HG03103 (cell line): ENCODE measurements around the gene PSMC1.

Experiments used
- ATAC-seq: cut with Tn5 transposase; IDR thresholded peaks from one replicate; pipeline ENCODE4 v1.9.1; 2021; ENCODE audit warnings: low read depth; ENCODE audit not compliant: unreplicated experiment

The PSMC1 gene

GRCh38 chr14:90301122-90301521, 44.8 kb downstream of the PSMC1 start:
- ATAC-seq, result no peak

GRCh38 chr14:90301668-90302090, 45.3 kb downstream of the PSMC1 start:
- ATAC-seq, result no peak

DNA sequence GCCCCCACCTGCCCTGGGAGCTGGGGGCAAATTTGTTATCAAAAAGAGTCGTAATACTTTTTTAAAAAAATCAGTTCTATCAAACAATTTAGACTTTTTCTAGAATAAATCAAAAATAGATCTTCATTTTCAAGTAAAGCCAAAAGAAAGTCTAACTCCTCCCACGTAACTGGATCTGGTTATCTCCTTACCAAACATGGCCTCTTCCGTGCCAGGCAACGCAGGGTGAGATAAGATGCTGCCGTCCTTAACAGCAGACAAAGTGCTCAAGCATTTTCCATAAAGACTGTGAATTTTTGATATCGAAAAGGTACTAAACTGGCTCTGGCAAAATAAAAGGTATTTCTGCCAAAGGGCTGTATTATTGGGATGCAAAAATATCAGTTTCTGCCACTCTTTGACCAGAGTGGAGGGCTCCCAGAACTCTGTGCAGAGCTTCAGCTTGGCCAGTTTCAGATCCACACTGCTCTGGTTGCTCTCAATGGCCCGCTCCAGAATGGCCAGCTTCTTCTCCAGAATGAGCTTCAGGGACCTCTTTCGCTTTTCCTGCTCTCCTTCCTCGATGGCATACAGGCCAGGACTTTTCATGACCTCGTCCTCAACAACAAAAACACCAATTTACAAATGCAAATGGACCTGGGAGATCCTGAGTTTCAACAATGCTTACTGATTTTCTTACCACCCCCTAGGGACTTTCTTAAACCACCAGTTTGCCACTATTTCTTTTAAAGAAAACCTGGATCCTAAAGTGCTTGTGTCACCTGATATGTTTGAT, 46.4 kb downstream of the PSMC1 start:
- no peak for ATAC-seq

DNA sequence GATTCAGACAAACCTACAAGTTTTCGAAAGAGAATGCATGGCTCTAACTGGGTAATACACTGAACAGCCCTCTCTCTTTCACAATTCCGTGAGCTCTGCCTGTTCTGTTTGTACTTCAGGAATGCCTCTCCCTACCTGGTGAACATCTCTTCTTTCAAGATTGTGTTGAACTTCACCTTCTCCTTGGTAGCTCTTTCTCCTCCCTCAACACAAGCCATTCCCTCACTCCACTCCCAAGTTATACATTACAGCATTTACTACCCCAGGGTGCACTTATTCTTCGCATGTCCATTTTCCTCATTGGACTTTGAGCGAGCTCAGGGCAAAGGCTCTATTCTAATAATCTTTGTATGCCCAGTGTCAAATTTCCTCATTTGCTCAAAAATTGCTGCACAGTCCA, 47.1 kb downstream of the PSMC1 start:
- no peak for ATAC-seq

- ATAC-seq, result no peak
These were observed 48.1 kb downstream of the PSMC1 start for GRCh38 chr14:90304502-90304901.

DNA sequence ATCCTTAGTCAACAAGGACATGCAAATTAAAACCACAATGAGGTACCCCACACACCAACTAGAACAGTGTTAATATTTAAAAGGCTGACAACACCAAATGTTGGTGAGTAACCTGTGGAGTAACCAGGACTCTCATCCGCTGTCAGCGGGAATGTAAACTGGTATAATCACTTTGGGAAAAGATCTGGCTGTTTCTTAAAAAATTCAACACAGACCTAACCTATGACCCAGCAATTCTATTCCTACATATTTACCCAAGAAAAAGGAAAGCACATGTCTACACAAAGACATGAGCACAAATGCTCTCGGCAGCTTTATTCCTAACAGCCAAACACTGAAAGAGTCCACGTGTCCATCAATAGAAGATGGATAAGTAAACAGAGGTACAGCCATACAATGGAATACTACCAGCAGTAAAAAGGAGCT, 48.8 kb downstream of the PSMC1 start:
- no peak for ATAC-seq

- ATAC-seq, result no peak
These were observed 52.2 kb downstream of the PSMC1 start for GRCh38 chr14:90308561-90308960.

GRCh38 chr14:90317286-90317685, 60.9 kb downstream of the PSMC1 start:
- ATAC-seq, result no peak

DNA sequence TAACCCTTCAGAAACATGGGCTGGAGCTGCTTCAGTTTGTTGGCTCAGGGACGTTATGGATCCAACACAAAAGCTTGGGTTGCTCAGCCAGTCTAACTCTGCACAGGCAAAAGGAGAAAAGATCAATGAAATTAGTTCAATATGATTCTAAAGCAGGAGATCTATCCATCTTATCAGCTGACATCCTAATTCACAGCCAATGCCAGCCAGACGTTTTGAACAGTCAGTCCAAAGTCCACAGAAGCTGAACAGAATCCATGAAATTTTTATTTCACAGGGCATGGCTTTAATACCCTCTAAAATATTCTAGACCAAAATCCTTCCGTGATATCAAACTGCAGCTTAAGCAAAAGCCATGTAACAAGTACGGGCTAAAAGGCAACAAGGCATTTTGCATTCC, 61.7 kb downstream of the PSMC1 start:
- ATAC-seq, result no peak

DNA sequence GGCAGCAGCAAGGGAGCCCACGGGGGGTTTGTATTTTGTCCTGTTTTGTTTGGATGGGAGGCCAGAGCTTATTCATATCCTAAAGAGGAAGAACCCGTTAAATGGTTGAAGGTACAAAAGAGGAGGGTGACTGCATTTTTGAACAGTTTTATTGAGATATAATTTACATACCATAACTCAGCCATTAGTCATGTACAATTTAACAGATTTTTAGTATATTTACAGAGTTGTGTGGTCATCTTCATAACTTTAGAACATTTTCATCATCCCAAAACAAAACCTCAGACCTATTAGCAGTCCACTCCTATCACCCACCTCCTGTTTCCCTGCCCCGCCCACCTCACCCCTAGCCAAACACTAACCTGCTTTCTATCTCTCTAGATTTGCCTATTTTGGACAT, 62.8 kb downstream of the PSMC1 start:
- no peak for ATAC-seq

DNA sequence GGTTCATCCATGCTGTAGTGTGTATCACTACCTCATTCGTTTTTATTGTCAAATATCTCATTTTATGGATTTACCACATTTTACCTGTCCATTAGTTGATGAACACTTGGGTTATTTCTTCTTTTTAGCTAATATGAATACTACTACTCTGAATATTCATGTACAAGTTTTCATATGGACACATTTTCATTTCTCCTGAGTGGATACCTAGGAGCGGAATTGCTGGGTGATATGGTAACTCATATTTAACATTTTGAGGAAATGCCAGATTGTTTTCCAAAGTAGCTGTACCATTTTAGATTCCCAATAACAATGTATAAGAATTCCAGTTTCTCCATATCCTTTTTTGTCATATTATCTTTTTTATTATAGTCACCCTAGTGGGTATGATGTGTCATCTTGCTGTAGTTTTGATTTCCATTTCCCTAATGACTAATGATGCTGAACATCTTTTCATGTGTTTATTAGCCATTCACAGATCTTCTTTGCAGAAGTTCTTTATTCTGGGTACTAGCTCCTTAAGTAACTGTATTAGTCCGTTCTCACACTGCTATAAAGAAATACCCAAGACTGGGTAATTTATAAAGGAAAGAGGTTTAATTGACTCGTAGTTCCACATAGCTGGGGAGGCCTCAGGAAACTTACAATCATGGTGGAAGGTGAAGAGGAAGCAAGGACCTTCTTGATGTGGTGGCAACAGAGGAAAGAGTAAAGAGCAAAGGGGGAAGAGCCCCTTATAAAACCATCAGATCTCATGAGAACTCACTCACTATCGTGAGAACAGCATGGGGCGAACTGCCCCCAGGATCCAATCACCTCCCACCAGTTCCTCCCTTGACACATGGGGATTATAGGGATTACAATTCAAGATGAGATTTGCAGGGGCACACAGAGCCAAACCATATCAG, 63.5 kb downstream of the PSMC1 start:
- ATAC-seq, result no peak

GRCh38 chr14:90321891-90322290, 65.5 kb downstream of the PSMC1 start:
- no peak for ATAC-seq
